GM12892 (cell line): ENCODE measurements around the gene C10orf105.

ENCODE experiments used
- POLR2A ChIP-seq: IDR thresholded peaks from 2 replicates; pipeline ENCODE4 v1.6.1; 2011; ENCODE audit warnings: low read depth, low read length, control low read depth
- TAF1 ChIP-seq: IDR thresholded peaks from 2 replicates; pipeline ENCODE4 v1.6.1; 2011; ENCODE audit warnings: low read depth, mild to moderate bottlenecking, control low read depth, low read length, borderline replicate concordance

DNA sequence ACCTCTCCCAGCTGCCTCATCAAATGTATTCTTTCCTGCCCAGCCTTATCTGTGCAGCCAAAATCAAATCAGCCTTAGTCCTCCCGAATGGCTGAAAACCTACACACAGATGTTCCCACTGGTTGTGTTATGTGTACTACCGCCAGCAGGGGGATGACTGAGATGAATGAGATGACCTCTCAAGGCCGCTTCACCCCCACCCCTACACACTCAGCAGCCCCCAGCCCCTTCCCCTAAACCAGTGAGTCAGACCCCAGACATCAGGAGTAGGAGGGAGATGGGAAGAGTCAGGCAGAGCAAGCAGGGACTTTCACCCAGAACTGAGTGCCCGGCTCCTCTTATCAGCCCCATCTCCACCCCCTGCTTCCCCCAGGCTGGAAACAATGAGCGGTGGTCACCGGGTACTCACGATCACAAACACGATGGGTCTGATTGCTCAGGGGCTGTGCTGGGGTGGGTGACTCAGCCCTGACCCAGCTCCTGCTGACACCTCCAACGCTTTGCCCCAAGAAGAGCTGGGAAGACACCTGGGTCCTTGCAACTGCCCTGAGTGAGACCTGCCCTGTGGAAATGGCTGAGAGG is 6.5 kb upstream of the C10orf105 start:
- TF ChIP-seq TAF1 (no peak), POLR2A (no peak)
